Ovary (tissue), 3 donors: ENCODE data around the gene EPM2AIP1.

Source experiments
- CTCF ChIP-seq, 3 donors: fragments of 450-650 bp in 2 of 3; fragments of 200-600 bp in 1 of 3; IDR thresholded peaks; one replicate each; pipeline versions ENCODE4 v1.5.1 to v1.8.0; 2016 to 2022; ENCODE audit warnings: antibody characterized with exemption in 3 of 3, mild to moderate bottlenecking in 1 of 3
- EP300 ChIP-seq: sonication (generic); formaldehyde crosslinking; IDR thresholded peaks from one replicate; pipeline ENCODE4 v1.6.1; 2017; ENCODE audit warnings: antibody characterized with exemption
- POLR2A ChIP-seq: fragments of 450-650 bp; IDR thresholded peaks from one replicate; pipeline ENCODE4 v1.6.1; 2017; ENCODE audit warnings: antibody characterized with exemption, mild to moderate bottlenecking, moderate library complexity
- donor health status: DM: no; HTN: no; CAD: no.

GRCh38 chr3:37026851-37027250 is 33.9 kb upstream of the EPM2AIP1 start:
- TF ChIP-seq CTCF (IDR thresholded peaks at IDR 0.05) (no peak), POLR2A (no peak), EP300 (no peak)
